Stimulated activated CD8-positive, alpha-beta memory T cell treated with anti-CD3 and anti-CD28 coated beads, Interleukin-12 subunit alpha, Interleukin-12 subunit beta, amount 100 ng/mL, for 1 hour (primary cell): ENCODE data around the gene SLAMF9.
A peak's percentile ranks its signal among the peaks of the same experiment; 100 is the strongest.

Experiments
- DNase-seq: peaks from one replicate; pipeline ENCODE4 v3.0.0-alpha.2; 2020; ENCODE audit warnings: low read depth

Gene SLAMF9

DNA sequence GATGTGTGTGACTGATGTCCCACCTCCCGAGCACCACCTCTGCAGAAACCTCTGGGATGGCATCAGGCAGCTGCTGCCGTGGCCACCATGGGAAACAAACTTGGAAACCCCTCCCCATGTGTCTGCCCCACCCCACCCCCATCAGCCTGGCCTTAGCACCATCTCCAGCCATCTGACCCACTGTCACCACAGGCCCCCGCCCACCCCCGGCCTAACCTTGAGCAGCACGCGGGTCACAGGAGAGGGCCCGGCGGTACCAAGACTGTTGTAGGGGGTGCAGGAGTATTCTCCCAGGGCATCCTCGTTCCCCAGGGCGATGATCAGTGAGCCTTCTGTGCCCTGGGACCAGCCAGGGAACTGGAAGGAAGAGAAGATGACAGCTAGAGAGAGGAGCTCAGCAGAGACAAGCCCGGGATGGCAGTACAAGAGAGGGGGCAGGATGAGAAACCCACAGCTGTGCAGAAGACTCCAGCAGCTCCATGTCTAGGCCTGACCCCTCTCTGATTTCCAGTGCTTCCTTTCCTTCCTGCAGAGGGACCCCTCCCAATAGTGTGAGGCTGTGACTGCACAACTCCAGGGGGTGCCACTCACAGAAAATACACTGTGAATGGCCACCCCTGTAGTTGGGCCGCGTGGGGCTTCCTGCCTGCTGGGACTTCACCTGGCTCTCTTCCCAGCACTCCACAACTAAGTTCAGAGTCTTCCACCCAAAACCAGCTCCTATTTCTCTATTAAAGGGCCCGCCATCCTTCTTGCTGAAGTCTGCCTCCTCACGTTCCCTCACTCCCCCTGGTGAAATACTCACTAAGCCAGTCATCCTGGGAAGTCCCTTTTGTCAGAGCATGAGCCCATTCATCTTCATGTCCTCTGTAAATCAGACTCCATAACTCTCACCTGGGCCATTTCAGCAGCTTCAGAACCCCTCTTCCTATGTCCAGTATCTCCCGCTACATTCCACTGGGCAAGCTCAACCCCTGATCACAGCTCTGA is 21.4 kb downstream of the SLAMF9 start:
- no peak for DNase-seq

DNA sequence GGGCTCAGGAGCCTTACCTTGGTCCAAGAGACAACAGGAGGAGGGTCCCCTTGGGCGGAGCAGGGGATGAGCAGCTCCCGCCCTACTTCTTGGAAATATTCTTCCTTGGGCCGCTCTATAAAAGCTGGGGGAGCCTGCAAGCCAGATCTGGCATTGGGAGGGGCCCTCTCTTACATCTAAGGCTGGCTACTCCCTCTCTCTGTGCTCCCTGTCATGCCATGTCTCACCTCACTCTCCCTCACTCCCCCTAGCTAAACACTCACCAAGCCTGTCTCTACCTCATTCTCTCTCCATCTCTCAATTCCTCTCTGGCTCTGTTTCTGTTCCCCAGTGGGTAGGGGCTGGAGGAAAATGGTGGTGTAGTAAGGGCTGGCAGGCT is 22.3 kb downstream of the SLAMF9 start:
- no peak for DNase-seq

DNA sequence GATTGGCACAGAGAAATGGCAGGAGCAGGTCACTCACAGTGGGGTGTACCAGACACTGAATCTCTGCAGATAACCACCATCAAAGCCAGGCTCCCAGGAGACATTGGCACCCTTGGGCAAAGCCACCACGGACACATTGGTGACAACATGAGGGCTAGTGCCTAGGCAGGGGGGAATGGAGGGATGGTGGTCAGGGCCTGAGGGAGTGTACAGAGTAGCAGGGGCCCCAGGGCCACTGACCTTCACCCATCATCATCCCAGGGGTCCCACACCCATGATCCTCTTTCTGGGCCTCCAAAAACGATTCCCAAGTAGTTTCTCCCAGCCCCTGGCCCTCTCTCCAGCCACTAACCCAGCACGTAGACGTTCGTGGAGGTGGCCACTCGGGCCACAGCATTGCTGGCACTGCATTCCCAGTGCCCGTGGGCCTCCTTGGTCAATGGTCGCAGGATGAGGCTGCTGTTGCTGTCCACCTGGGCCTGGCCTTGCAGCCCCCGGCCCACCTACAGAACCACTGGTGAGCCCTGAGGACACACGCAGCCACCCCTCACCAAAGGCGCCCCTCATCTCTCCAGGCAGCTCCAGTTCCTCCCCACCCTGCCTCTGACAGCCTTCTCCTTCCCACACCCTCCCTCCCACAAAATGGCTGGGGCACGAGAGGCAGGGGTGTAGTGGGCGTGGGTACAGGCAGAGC is 22.8 kb downstream of the SLAMF9 start:
- DNase-seq, result no peak

GRCh38 chr1:159930634-159931033 is 23.4 kb downstream of the SLAMF9 start:
- no peak for DNase-seq

DNA sequence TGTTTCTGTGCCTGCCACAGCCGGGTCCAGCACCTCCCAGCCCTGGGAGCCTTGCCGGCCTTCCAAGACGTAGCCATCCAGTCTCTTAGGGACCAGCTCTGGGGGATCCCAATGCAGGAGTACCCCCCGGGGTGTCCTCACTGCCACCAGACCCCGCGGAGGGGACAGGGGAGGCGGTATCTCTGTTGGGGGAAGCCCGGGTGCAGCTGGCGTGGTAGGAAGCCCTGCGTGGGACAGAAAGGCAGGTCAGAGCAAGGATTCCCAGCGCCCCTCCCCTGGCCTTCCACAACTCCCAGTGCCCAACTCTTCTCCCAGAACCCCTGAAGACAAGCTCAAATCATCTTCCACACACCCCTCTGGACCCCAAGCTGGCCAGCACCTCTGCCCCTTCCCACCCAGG is 23.8 kb downstream of the SLAMF9 start:
- no peak for DNase-seq

GRCh38 chr1:159929155-159930051 is 24.6 kb downstream of the SLAMF9 start:
- DNase-seq, result no peak

DNA sequence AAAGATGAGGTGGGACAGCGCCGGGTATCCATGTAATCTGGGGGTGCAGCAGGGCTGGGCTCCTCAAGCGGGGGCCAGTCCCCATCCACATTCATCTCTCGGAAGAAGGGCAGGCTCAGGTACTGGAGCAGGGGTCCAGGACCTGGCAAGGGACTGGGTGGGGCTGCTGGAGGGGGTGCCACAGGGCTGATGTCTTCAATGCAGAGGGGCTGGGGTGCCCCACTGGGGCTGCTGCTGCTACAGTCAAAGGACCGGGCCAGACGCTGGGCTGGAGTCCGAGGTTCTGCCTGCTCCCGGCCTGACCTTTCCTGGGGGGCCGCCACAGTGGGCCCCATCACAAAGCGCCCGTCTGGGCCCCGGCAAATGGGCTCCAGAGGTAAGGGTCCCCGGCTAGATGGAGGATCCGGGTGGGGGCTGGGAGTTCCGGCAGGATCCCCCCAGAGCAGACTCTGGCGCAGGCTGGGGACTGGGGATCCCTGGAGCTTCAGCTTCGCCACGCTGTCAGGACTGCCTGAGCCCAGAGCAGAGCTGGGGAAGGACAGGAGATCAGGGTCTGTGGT is 25.5 kb downstream of the SLAMF9 start:
- no peak for DNase-seq

- DNase-seq, result no peak
Observed at GRCh38 chr1:159927849-159928431, 26.1 kb downstream of the SLAMF9 start.

GRCh38 chr1:159927211-159927848 is 26.7 kb downstream of the SLAMF9 start:
- DNase-seq, result no peak

DNA sequence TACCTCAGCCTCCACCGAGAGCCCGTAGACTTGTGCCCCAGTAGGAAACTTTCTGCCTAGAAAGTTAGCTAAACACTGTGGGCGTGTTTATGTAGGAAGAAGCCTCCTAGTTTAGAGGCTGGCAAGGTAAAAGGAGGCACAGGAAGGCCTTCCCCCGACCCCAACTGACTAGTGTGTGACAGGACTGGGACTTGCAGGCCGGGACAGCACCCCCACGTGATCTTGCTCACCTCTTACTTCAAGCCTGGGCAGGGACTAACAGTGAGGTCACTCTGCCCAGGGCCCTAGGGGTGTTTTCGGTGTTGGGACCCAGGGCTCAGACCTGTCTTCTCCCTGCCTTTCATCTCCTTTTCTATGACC is 28.3 kb downstream of the SLAMF9 start:
- no peak for DNase-seq

- peak; percentile 84 for DNase-seq
Observed at GRCh38 chr1:159924791-159925718, 29.0 kb downstream of the SLAMF9 start, which contains the start of gene TAGLN2. Gene TAGLN2 (minus strand): TSS chr1:159925507. CDS start chr1:159920509, 4,998 bp downstream.

GRCh38 chr1:159924025-159924790 is 29.8 kb downstream of the SLAMF9 start:
- peak; percentile 33 for DNase-seq

DNA sequence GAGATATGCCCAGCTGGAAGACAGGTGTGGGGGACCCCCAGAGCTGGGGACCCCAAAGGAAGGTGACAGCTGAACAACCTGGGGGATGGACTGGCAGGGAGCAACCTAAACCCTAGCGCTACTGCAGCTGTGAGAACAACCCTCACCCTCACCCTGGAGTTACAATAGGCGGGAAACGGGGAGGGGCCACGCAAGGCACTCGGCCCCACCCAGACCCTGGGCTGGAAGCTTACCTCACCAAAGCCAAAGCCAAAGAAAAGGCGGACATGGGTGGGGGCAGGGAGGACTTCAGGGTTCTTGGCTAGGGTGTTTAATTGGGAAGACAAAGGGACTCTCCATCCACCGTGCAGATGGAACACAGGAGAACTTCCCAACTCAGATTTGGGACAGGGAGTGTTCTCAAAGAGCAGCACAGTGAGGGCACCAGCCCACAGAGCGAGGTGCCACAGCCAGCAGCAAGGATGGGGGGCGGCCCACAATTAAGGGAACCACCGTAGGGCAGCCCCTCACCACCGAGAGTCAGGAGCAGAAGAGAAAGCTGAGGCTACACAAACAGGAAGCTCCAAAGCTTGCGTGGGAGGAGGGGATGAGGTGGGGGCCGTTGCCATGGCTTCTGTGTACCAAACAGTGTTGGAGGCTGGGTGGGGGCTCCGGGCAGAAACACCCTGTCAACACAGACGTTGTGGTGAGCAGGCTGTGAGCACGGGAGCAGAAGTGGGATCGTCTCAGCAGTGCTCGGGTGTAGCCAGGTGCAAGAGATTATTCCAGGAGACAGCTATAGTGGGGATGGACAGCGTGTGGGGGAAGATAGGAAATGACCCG is 30.6 kb downstream of the SLAMF9 start:
- DNase-seq, result peak; percentile 87

- DNase-seq, result no peak
Observed at GRCh38 chr1:159922511-159923202, 31.4 kb downstream of the SLAMF9 start.

- DNase-seq, result no peak
Observed at GRCh38 chr1:159921700-159922504, 32.1 kb downstream of the SLAMF9 start.

DNA sequence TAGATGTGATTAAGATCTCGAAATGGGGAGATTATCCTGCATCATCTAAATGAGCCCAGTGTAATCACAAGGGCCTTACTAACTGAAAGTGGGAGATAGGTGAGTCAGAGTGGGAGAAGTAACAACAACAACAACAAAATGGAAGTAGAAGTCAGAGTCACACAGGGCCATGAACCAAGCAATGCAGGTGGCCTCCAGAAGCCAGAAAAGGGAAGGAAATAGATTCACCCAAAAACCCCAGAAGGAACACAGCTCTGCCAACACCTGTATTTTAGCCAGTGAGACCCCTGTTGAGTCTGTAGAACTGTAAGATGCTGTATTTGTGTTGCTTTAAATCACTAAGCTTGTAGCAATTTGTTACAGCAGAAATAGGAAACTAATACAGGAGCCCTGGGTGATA is 32.8 kb downstream of the SLAMF9 start:
- no peak for DNase-seq

- DNase-seq, result no peak
Observed at GRCh38 chr1:159920651-159921050, 33.4 kb downstream of the SLAMF9 start.
